Stimulated activated CD8-positive, alpha-beta memory T cell treated with anti-CD3 and anti-CD28 coated beads, Interleukin-12 subunit alpha, Interleukin-12 subunit beta, amount 100 ng/mL, for 24 hours (primary cell): ENCODE measurements around the gene CDK6.

ENCODE experiments used
- DNase-seq: peaks from one replicate; pipeline ENCODE4 v3.0.0-alpha.2; 2020; ENCODE audit errors: extremely low read depth

The CDK6 gene

GRCh38 chr7:92845736-92846135 is 9.4 kb upstream of the CDK6 start:
- DNase-seq, result no peak

- DNase-seq, result no peak
Observed at GRCh38 chr7:92843781-92844180, 7.4 kb upstream of the CDK6 start.

GRCh38 chr7:92843034-92843760 is 6.8 kb upstream of the CDK6 start:
- no peak for DNase-seq

GRCh38 chr7:92841192-92841591 is 4.8 kb upstream of the CDK6 start:
- DNase-seq, result no peak

GRCh38 chr7:92840316-92840715 is 3.9 kb upstream of the CDK6 start:
- no peak for DNase-seq

GRCh38 chr7:92839901-92840300 is 3.5 kb upstream of the CDK6 start:
- no peak for DNase-seq

GRCh38 chr7:92838934-92839333 is 2.6 kb upstream of the CDK6 start:
- DNase-seq, result no peak

GRCh38 chr7:92837000-92837749 is 802 bp upstream of the CDK6 start:
- no peak for DNase-seq

GRCh38 chr7:92835851-92836488 is 403 bp downstream of the CDK6 start:
- no peak for DNase-seq

- no peak for DNase-seq
Observed at GRCh38 chr7:92835261-92835850, 1.0 kb downstream of the CDK6 start.

- no peak for DNase-seq
Observed at GRCh38 chr7:92834507-92835260, 1.7 kb downstream of the CDK6 start.

GRCh38 chr7:92833766-92834506 is 2.4 kb downstream of the CDK6 start:
- DNase-seq, result peak; percentile 69

GRCh38 chr7:92833024-92833765 is 3.2 kb downstream of the CDK6 start:
- peak; percentile 70 for DNase-seq

- no peak for DNase-seq
Observed at GRCh38 chr7:92832534-92833023, 3.8 kb downstream of the CDK6 start.

GRCh38 chr7:92831716-92832533 is 4.4 kb downstream of the CDK6 start:
- no peak for DNase-seq

GRCh38 chr7:92830532-92831110 is 5.8 kb downstream of the CDK6 start:
- no peak for DNase-seq

GRCh38 chr7:92830027-92830426 is 6.3 kb downstream of the CDK6 start:
- no peak for DNase-seq

GRCh38 chr7:92827464-92828120 is 8.8 kb downstream of the CDK6 start:
- DNase-seq, result no peak
